Mucosa of stomach (tissue), 1 donor: ENCODE measurements around the gene CD82.

Experiments
- H3K27me3 ChIP-seq: one replicate; pipeline ENCODE4 v1.7.0; 2013; ENCODE audit warnings: mild to moderate bottlenecking, low read length; ENCODE audit not compliant: control insufficient read depth, insufficient read depth
- H3K36me3 ChIP-seq: one replicate; pipeline ENCODE4 v1.7.0; 2013; ENCODE audit warnings: low read length; ENCODE audit not compliant: control insufficient read depth, insufficient read depth
- H3K4me1 ChIP-seq: one replicate; pipeline ENCODE4 v1.7.0; 2013; ENCODE audit warnings: mild to moderate bottlenecking, low read length; ENCODE audit not compliant: control insufficient read depth, insufficient read depth
- H3K4me3 ChIP-seq: one replicate; pipeline ENCODE4 v1.7.0; 2013; ENCODE audit warnings: low read length
- H3K9ac ChIP-seq: one replicate; pipeline ENCODE4 v1.7.0; 2013; ENCODE audit warnings: mild to moderate bottlenecking, low read length, moderate library complexity
- H3K9me3 ChIP-seq: one replicate; pipeline ENCODE4 v1.7.0; 2013; ENCODE audit warnings: mild to moderate bottlenecking, low read length, moderate library complexity; ENCODE audit not compliant: control insufficient read depth
- donor health status: Pancreatic carcinoma.

CD82 gene

DNA sequence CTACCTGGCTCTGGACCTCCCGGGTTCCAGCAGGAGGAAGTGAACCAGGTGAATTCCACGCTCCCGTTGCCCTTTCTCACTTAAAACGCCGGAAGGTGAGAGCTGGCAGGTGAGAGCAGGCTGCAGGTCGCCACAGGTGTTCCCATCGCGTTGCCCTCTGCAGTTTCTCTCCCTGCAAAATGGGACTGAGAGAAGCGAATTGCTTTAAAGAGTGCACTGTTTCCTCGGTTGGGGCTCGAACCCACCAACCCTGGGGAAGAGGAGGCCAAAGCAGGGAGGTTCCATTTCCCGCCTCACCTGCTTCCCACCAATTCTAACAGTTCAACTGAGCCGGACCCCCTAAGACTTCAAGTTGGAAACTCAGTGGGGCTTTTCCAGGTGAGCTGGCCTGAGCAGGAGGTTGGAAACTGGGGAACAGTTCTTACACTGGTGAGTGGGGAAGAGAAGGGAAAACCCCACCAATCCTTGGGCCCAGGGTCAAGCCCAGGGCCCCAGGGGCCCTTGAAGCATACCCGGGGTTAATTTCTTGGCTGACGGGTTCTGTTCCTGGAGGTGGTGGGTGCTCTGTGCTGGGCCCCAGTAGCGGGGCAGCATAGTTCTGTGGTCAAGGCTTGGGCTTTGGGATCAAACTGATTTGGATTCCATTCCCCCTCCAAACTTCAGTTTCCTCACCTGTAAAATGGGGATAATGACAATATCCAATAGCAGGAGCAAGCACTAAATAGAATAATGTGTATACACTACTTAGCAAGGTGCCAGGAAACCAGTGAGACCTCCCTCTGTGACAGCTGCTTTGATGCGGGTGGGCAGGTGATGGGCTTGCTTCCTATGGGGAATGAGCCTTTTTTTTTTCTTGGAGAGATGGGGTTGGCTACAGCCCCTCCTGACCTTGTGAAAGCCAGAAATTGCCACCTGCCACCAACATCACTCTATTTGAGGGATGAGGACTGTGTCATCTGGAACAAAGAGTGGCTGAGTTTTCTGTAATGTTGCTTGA, 788 bp downstream of the CD82 start:
- Histone ChIP-seq H3K9ac (peak overlapping the region; percentile 83), H3K27me3 (no peaks in the 10 kb centered on the region), H3K9me3 (no peaks in the 10 kb centered on the region), H3K4me1 (peaks cover 64% of the 10 kb centered on the region), H3K36me3 (no peaks in the 10 kb centered on the region), H3K4me3 (peak overlapping the region; percentile 67)

DNA sequence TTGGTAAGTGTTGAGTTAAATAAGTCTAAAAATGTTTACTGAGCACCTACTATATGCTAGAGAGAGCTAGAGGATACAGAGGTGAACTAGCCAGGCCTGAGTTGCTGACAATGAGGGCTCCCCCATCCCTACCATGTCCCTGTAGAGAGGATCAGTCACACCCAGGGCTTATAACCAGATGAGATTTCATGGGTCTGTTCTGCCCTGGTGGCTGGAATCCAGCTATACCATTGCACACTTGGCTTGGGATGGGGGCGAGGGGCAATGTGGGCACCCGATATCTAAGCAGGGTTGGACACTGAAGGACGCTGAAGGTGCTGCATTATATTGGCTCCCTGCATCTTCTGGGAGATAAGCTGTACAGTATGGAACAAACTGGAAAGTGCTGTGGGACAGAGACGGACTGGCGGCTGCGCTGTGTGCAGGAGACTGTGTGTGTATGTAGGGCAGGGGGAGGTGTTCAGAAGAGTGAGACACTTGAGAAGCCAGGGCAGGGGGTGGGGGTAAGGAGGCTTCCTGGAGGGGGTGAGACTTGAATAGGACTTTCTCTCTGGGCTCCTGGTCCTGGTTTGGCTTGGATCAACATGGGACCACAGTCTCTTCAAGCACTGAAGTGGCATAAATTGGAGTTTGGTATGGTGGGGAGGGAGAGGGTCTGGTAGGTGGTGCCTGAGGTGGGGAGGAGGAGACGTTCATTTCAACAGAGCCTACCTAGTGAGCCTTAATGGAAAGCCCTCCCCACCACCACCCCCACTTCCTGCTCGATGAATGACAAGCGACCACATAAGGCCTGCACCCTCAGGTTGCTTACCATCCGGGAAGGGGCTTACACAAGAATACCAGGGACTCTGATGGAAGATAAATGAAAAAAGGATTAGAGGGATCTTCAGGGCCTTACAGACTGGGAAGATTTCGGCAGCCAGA, 1.8 kb downstream of the CD82 start:
- Histone ChIP-seq H3K4me1 (peaks cover 70% of the 10 kb centered on the region), H3K36me3 (no peaks in the 10 kb centered on the region), H3K4me3 (peak overlapping the region; percentile 67), H3K27me3 (no peaks in the 10 kb centered on the region), H3K9me3 (no peaks in the 10 kb centered on the region), H3K9ac (peak overlapping the region; percentile 83)

DNA sequence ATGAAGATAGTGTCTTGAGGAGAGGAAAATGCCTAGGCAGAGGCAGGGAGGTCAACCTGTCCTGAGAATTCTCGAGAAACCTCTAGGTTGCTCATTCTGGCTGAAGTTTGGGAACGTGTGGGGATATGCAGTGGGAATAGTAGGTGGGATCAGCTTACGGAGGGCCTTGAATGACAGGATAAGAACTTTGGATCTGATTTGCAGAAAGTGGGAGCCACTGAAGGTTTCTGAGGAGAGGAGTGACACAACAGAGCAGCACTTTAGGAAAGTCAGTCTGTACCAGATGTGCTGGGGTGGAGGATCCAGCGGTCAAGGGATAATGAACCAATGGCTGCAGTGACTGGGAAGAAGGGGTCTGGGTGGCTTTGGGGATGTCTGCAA, 2.4 kb downstream of the CD82 start:
- no peaks in the 10 kb centered on the region for H3K36me3 ChIP-seq
- H3K4me3 ChIP-seq = no peak overlapping the region
- peaks cover 76% of the 10 kb centered on the region for H3K4me1 ChIP-seq
- no peaks in the 10 kb centered on the region for H3K27me3 ChIP-seq
- no peaks in the 10 kb centered on the region for H3K9me3 ChIP-seq
- H3K9ac ChIP-seq = peak overlapping the region; percentile 3

DNA sequence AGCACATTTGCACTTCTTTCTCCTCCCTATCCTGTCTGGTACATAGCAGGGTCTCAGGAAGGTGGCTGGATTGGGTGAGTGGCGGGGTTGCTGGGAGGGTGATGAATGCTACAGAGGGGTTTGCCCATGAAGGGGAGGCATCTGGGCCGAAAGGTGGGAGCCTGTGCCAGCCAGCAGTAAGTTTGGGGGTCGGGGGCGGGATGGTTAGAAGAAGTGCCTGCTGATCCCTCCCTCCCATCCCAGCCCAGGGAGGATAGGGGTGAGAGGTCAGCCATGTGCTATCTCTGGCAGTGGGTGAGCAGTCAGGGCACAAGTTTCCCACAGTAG, 2.8 kb downstream of the CD82 start:
- Histone ChIP-seq H3K27me3 (no peaks in the 10 kb centered on the region), H3K4me3 (no peak overlapping the region), H3K4me1 (peaks cover 80% of the 10 kb centered on the region), H3K9me3 (no peaks in the 10 kb centered on the region), H3K36me3 (no peaks in the 10 kb centered on the region), H3K9ac (peak overlapping the region; percentile 51)

DNA sequence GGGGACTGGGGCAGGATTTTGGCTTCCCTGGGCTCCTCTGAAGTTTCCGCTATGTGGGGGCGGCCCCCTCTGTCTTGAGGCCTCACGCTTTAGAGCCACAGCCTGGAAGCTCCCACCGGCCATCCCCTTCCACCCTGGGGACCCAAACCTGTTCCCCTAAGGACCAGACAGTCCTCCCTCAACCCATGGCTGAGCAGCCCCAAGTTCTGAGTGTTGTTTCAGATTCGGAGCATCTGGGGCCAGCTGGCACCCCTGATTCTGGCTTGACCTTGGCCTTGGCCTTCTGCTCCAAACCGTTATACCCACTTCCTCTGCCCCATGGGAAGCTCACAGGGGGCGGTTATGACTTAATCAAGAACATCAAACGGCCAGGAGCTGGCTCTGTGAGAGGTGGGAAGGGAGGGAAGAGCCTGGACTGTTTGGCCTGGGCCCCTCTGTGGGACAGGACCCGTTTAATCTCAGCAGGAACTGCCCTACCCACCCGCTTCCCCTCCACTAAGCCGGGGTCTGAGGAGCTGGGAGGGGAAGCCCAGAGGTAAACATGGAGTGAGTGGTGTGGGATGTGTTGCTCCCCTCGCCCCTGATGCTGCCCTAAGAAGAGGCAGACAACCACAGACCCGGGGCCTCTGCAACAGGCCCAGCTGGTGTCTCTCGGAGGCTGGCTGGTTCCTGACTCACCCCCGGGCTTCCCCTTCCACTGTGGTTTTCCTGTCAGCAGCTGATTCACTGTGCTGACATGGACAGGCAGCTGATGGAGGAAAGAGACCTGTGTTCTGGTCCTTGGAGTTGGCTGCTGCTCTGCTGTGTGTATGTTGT, 3.4 kb downstream of the CD82 start:
- Histone ChIP-seq H3K36me3 (no peaks in the 10 kb centered on the region), H3K9ac (peak overlapping the region; percentile 51), H3K4me3 (no peak overlapping the region), H3K27me3 (no peaks in the 10 kb centered on the region), H3K4me1 (peaks cover 80% of the 10 kb centered on the region), H3K9me3 (no peaks in the 10 kb centered on the region)

DNA sequence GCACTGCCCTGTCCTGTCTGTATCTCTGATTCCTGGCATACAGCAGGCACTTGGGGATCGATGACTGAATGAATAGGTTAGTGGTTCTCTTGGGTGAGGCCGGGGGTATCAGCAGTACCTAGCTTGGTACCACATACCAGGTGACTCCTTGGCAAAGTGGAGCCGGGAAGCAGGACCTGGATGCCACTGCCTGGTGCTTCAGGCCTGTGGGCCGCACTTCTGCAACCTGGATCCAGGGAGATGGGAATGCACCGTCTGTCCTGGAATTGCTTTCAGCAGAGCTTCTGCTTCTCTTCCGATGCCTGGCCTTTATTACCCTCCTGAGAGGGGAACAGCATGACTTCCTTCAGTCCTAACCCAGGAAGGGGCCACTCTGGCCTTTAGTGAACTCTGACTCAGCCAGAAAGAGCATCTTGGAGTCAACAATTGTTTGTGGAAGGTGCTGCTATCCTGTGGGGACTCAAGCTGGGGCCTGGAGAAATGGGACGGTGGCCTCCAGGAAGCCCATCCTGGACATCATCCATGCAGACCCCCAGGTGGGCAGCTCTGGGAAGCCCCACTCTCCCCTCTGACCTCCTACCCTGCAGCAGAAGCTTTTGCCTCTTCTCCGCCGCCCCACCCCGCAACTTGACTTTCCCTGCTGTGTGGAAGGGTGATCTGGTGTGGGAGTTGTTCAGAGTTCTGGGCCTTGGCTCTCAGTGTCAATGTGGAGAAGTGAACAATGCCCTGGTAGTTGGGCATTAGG, 5.1 kb downstream of the CD82 start:
- Histone ChIP-seq H3K4me1 (peaks cover 85% of the 10 kb centered on the region), H3K9ac (no peak overlapping the region), H3K9me3 (no peaks in the 10 kb centered on the region), H3K4me3 (no peak overlapping the region), H3K27me3 (no peaks in the 10 kb centered on the region), H3K36me3 (no peaks in the 10 kb centered on the region)

DNA sequence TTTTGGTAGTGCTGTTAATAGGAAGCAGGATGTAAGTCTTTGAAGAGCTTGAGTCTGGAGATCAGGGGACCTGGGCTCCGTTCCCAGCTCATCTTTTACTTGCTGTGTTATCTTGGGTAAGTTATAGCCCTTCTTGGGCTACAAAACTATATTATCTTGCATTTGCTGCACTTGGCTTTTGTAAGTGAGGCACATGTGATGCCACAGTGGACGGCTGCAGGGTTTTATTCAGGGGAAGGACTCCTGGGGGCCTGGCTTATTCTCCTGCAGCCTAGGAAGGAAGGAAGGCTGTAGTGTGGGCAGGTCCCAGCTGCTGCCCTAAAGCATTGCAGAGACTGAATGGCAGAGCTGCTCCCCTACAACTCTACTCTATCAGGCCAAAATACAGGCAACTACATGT, 6.4 kb downstream of the CD82 start:
- Histone ChIP-seq H3K9ac (no peak overlapping the region), H3K4me1 (peaks cover 88% of the 10 kb centered on the region), H3K36me3 (no peaks in the 10 kb centered on the region), H3K9me3 (no peaks in the 10 kb centered on the region), H3K4me3 (no peak overlapping the region), H3K27me3 (no peaks in the 10 kb centered on the region)

DNA sequence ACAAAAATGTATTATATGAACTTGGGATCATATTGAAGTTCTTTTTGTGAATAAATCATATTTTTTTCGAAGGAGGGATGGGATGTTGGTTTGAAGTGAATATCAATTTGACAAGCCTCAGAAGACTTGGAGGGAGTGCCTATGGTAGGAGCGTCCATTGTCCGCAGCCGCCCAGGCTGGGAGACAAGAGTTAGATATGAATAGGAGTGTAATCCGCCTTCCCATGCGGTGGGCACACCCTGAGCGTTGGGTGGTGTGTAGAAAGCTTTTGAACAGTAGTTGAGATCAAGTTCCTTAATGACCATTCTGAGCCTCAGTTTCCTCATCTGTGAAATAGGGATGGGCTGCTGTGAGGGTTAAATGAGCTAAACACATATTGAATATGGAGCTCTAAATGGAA, 7.0 kb downstream of the CD82 start:
- peaks cover 88% of the 10 kb centered on the region for H3K4me1 ChIP-seq

DNA sequence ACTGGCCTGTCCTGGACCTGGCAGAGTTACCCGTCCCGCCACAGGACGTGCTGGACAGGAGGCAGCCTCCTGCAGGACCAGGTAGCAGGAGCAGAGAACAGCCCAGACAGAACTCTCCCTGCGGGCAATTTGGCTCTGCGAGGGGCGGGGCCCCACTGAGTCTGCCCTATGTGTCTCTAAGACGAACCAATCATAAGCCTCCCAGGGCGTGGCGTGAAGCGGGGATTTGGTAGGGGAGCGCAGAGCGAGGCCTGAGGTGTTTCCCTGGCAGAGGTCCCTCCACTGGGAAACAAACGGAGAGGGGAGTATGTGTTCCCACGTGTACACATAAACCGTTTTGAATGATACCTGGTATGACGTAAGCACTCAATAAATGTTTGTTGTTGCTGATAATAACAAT, 7.4 kb downstream of the CD82 start:
- Histone ChIP-seq H3K27me3 (no peaks in the 10 kb centered on the region), H3K4me3 (no peak overlapping the region), H3K4me1 (peaks cover 86% of the 10 kb centered on the region), H3K36me3 (no peaks in the 10 kb centered on the region), H3K9me3 (no peaks in the 10 kb centered on the region), H3K9ac (no peak overlapping the region)

More for the DNA sequence above, 7.0 kb downstream of the CD82 start:
- Histone ChIP-seq H3K9me3 (no peaks in the 10 kb centered on the region), H3K27me3 (no peaks in the 10 kb centered on the region), H3K36me3 (no peaks in the 10 kb centered on the region), H3K9ac (no peak overlapping the region), H3K4me3 (no peak overlapping the region)

DNA sequence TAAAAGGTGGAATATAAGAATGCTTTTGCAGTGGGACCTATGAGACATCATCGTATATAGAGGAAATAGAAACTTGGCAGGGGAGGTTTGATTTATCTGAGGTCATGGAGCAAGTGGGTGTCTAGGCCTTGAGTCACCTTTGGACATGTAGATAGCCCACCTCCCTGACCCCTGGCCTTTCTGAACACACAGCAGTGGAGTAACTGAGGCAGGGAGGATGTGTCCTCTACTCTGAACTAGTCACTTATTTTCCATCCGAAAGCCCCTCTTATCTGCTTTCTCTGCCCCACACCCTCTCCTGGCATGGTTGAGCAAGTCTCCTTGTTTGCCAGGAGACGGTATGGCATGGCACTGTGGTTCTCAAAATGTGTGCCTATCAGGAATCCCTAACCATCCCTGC, 7.9 kb downstream of the CD82 start:
- no peak overlapping the region for H3K4me3 ChIP-seq
- no peaks in the 10 kb centered on the region for H3K27me3 ChIP-seq
- H3K4me1 ChIP-seq = peaks cover 86% of the 10 kb centered on the region
- H3K36me3 ChIP-seq = no peaks in the 10 kb centered on the region
- no peak overlapping the region for H3K9ac ChIP-seq
- H3K9me3 ChIP-seq = no peaks in the 10 kb centered on the region

DNA sequence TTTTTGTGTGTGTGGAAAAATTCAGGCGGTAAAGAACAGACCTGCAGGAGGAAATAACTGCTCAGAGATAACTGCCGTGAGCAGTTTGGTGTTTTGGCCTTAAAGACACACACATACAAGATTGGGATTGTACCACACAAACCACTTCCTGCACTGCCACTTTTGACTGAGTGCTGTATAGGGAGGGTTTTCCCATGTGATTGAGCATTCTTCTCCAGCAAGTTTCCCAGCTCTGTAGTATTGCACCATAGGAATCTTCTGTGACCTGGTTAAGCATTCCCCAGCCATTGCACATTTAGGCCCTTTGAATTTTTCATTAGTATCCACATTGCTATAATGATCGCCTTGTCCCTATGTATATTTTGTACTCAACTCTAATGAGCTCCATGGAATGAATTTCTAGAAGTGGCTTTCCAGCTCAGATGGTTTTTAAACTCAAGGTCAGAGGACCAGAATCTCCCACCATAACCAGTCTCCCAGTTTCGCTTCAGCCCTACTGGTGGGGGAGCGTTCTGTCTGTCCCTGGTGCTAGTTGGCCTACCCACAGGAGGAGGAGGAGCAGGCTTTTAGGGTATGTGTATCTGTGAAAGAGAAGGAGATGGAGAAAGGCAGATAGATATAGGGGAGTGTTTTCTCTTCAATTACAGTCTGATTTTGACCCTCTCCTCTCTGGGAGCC, 9.3 kb downstream of the CD82 start:
- H3K4me3 ChIP-seq = no peak overlapping the region
- peaks cover 86% of the 10 kb centered on the region for H3K4me1 ChIP-seq
- H3K36me3 ChIP-seq = no peaks in the 10 kb centered on the region
- no peaks in the 10 kb centered on the region for H3K9me3 ChIP-seq
- no peaks in the 10 kb centered on the region for H3K27me3 ChIP-seq
- H3K9ac ChIP-seq = no peak overlapping the region
